GM18909 (cell line): ENCODE measurements around the gene GREB1L.
"Not testable (repeated sequence)": the region's sequence is repeated elsewhere in the genome, so short reads cannot be mapped to it uniquely, and the experiment has no call there.

Experiments
- ATAC-seq: cut with Tn5 transposase; IDR thresholded peaks from one replicate; pipeline ENCODE4 v1.9.1; 2021; ENCODE audit warnings: mild to moderate bottlenecking; ENCODE audit not compliant: unreplicated experiment, poor library complexity

GREB1L gene

GRCh38 chr18:21262244-21262643 lies 20.2 kb downstream of the GREB1L start:
- ATAC-seq: no peak

DNA sequence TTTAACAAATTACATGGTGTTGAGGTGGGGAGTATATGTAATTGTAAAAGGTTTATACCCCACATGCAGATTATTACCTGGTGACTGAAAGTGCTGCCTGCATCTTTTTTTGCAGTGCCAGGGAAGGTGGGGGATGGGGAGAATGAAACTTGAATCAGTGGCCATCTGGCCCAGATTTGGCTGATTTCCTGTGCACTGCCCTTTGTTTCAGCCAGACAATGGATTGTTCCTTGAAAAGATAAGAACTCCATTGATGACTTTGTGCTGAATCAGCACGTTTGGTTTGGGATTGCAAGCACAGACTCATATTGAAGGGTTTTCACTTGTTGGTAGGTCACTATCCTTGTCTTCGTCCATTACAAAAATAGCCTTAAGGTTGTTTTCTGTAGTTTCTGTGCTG lies 20.9 kb downstream of the GREB1L start:
- ATAC-seq: no peak

DNA sequence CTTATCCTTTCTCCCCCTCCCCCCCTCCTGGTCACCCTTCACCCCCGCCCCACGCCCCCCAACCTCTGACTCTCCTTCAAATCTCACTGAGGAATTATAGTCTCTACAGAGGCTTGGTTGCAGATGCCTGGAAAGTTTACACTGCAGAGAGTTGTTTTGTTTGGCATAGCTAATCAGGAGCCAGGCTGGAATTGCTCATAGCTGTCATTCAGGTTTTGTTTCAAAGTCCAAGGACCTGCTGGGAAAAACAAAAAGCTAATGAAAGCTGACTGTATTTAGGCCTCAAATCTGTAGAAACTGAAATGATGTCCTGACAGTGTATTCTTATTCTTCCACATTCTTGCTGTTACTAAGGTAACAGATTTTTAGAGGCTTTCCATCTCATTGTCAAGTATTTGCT lies 22.6 kb downstream of the GREB1L start:
- ATAC-seq: no peak

- no peak for ATAC-seq
These were observed 24.1 kb downstream of the GREB1L start for GRCh38 chr18:21265971-21266673.

DNA sequence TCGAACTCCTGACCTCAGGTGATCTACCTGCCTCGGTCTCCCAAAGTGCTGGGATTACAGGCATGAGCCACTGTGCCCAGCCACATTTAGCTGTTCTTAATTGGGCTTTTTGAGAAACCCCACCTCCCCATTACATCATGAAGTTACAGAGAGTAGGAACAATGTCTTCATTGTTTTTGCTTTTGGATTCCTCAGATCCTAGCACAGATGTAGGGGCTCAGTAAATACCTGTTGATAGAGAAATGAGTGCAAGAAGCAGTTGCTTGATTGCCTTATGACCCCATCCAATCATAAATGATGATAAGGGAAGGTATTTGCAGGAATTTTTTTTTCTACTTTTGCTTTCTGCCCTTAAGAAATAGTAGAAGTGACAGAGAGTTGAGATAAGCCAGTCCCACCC lies 25.4 kb downstream of the GREB1L start:
- ATAC-seq: no peak

DNA sequence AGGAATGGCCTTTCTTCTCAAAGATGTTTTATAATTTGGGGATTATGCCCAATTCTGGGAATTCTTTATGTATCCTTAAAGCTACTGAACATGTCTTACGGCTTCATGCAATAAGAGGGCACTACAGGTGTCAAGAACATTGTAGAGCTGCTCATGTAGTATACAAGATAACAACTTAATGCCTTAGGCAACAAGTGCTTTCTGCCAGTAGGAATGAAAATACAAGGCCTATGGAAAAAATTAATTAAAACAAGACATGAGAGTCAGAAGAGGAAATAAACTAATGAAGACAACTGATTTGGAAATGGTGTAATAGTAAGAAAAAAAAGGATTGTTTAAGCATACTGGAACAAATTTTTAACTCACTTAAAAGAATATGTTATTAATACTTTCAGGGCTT lies 27.3 kb downstream of the GREB1L start:
- no peak for ATAC-seq

DNA sequence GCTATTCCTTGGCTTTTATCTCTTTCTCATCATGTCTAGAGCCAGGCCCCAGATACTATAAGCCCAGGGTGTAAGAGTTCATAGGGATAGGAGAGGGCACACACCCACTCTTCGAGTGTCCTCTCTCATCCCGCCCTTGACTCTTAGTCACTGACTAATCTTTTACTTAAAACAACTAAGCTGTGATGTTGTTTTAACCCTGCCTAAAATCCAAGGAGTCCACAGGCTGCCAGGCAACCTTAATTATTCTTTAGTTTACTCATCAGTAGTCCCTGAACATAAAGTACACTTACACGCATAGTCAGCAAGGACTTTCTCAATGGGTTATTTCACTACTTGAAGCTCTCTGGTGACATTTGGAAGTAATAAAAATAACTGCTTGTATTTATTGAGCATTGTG lies 28.4 kb downstream of the GREB1L start:
- no peak for ATAC-seq

DNA sequence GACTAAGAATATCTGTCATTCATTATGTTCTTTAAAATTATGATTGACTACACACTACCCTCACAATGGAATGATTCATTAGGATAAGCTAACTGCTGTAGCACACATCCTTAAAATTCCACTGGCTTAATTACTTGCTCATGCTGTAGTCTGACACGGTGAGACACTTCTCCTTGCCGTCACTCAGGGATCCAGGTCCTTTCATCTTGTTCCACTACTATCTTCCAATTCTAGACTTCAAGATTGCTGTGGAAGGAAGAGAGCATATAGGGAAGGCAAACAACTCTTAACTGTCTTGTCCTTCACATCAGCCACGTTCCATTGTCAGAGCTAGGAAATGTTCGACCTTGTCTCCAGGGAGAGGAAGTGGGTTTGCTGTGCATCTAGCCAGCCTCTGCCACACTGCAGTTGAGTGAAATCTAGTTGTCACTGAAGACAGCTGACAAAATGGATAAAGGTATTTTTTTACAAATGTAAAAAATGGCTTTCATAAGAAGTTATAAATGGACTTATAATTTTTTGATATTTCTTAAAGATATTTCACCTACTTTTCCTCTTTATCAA lies 30.1 kb downstream of the GREB1L start:
- no peak for ATAC-seq

- no peak for ATAC-seq
These were observed 31.5 kb downstream of the GREB1L start for GRCh38 chr18:21273568-21273967.

DNA sequence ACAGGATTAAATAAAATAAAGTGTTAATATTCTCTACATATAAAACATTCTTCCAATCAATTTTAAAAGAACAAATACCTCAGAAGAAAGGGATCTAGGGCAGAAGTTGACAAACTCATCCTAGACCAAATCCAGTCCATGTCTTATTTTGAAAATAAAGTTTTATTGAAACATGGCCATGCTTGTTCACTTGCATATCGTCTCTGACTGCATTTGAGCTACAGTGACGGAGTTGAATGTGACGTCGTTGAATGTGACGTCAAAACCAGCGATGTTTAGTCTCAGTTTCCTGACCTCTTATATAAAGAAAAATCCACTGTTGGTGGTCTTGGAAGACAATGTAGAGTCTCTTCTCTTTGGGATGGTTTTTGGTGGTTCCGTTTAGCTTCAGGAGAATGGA lies 33.6 kb downstream of the GREB1L start:
- no peak for ATAC-seq

DNA sequence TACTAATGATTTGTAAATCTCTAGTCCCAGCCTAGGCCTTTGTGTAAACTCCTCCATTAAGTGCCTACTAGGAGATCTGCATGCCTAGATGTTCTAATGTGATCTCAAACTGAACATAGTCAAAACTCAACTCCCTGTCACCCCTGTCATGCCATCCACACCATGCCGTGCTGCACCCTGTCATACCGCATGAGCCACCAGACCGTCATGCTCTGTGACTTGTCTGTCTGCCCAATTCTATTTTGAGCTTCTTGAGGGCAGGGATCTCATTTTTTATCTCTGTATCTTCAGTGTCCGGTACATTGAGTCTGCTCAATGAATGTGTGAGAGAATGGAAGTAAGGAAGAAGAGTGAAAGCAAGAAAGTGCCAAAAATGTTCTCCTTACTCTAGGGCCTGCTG lies 35.5 kb downstream of the GREB1L start:
- no peak for ATAC-seq

DNA sequence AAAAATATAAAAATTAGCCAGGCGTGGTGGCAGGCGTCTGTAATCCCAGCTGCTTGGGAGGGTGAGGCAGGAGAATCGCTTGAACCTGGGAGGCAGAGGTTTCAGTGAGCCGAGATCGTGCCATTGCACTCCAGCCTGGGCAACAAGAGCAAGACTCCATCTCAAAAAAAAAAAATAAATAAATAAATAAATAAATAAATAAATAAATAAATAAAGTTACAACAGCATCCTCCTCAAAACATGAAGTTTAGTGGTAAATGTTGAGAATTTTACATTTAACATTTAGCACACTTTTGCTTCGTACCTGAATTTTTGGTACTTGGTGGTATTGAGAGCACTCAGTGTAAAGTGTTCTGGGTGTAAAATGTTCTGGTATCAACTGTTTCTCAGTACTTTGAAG lies 36.2 kb downstream of the GREB1L start:
- ATAC-seq: not testable (repeated sequence)

DNA sequence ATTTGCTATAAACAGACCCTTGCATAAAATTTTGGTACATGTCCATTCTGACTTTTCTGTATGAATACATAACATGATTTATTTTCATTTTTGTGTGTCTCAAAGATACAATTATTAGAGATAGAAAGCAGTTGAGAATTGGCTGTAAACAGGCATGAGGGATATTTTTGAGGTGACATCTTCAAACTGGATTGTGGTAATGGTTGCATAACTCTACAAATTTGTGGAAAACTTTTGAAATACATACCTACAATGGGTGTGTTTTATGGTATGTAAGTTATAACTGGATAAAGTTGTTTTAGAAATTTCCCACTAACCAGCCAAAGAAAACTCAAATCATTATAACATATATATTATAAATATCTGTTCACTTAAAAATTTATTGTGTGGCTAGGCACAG lies 39.6 kb downstream of the GREB1L start:
- ATAC-seq: no peak

GRCh38 chr18:21284540-21284939 lies 42.5 kb downstream of the GREB1L start:
- ATAC-seq: no peak

DNA sequence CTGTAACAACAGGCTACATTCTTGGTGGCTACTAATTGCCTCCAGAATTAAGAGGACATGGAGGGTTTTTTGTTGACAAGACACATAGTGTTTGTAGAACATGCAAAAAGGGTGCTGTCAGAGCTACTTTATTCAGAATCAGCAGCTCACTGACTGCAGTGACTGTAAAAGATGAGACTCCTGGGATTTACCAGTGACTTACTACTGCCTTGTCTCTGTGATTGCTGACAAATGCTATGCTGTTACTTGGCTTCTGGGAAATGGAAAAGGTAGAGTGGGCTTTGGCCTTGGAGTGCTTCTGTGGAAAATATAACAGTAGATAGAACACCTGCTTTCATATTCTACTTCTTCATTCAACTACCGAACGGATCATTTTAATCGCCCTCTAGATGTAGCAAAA lies 47.8 kb downstream of the GREB1L start:
- ATAC-seq: no peak

GRCh38 chr18:21291106-21291505 lies 49.1 kb downstream of the GREB1L start:
- no peak for ATAC-seq

GRCh38 chr18:21293479-21293878 lies 51.4 kb downstream of the GREB1L start:
- ATAC-seq: no peak

DNA sequence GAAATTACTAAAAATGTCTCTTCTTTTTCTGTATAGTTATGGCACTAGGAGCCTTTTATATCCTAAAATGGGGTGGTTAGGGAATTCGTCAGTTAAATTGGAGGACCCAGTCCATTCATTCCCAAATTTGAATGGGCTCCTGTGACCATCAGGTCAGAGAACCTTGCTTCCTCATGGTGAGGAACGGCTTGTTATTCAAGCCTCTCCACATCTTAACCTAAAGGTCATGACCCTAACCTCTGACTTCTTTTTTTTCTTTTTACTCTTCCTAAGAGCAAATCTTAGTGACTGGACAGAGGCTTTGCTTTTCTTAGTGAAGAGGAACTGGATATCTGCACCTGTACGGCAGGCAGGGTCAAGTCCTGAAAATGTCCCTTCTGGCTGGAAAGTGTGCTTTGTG lies 53.1 kb downstream of the GREB1L start:
- ATAC-seq: no peak

- ATAC-seq: no peak
These were observed 54.0 kb downstream of the GREB1L start for GRCh38 chr18:21296045-21296444.

DNA sequence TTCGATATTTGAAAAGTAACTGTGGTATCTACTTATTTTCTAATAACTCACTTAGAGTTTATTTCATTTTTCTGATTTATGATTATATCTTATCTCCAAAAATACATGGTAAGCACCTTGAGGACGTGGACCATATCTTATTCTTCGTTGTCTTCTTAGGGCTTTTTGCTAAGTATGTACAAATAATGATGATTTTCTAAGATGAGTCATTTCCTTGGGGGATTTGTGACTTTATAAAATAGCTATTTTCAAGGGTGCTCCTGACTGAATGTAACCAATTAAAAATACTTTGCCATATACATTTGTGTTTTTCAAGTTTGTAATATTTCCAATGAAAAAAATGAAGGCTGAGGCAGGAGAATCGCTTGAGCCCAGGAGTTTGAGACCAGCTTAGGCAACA lies 56.3 kb downstream of the GREB1L start:
- no peak for ATAC-seq

DNA sequence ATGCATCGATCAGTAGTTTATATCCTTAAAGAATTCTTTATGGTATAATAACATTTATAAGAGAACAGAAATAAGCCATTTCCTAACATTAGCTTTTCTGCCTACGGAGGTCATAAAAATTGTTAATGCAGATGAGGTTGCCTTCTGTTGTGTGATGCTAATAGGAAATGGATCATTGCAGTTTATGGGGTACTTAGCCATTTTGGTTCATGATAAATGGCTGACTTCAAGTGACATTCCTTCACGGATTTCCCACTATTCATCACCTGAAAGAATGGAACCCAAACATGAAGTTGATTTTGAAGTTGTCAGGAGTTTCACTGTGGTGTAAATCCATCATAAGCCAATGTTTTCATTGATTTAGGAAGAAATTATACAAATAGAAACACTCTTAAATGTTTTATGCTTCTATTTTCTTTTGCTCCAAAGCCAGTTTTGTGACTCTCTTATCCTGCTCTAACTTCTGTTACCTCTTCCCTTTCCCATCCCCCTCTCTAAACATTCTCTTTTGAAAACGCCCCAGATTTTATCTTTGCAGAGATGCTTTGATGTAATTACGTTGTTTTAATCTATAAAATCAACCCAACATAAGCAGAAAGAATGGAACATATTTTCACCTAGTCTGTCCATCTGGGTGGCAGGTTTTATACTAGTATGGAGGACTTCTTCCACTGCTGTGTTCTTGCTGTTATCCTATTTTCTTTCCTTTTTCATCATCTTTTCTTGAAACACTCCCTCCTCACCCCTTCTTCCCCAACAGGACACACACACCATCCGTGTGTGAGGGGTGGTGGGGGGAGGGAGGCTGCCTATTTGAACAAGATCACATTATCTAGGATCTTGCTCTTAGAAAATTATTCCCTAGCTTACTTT lies 58.2 kb downstream of the GREB1L start:
- ATAC-seq: no peak

GRCh38 chr18:21300908-21301200 lies 58.8 kb downstream of the GREB1L start:
- no peak for ATAC-seq
